HG03108 (cell line): ENCODE measurements around the gene COPS3.

ENCODE experiments used
- ATAC-seq: cut with Tn5 transposase; IDR thresholded peaks from one replicate; pipeline ENCODE4 v1.9.1; 2021; ENCODE audit warnings: moderate library complexity; ENCODE audit not compliant: unreplicated experiment

COPS3 gene

DNA sequence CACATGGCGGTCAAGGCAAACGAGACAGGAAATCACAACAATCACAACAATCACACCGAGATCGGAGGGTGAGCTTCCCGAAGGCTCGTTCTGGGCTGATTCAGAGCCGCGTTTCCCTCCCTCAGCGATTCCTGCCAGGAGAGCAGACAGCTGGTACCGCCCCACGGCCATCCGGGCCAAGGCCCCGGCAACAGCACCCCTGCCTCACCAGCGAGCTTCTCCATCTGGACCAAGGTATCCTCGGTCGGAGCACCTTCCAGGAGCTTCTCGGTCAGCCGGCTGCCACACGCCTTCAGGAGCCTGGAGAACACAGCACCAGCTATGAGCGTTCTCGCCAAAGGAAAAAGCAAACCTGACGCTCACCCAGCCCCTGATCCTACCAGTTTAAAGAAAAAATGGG lies 59.7 kb downstream of the COPS3 start:
- no peak for ATAC-seq

DNA sequence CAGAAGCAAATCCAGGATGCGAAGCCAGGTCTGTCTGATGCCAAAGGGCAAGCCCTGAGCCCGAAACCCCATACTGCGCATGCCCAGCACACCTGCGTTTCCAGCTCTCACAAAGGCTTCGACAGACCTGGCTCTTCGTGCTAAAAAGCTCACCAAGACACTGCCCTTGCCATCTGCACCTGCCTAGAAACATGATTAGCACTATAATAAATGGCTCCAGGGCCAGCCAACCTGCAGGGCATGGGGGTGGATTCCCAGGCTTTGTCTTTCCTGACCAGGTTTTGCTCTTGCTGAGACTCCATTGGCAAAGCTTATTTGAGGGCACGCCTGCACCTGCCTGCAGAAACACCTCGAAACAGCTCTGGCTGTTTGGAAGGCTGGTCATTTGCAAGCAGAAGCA lies 60.5 kb downstream of the COPS3 start:
- ATAC-seq: no peak

DNA sequence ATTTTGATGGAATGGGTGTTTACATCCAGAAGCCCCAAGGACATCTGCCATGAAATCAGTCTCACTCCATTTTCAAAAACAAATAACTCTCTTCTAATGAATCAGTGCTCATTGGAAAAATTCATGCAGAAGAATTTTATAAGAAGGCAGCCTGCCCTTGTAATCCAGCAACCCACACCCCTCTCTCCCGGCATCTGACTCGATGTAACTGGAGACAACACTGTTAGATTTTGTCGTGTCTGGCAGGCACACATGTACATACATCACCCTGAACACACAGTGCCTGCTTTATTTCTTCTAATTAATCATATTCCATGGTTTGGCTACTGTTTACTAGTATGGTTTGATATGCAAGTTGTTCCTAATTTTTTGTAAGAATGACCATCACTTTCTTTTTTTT lies 63.1 kb downstream of the COPS3 start:
- ATAC-seq: no peak

DNA sequence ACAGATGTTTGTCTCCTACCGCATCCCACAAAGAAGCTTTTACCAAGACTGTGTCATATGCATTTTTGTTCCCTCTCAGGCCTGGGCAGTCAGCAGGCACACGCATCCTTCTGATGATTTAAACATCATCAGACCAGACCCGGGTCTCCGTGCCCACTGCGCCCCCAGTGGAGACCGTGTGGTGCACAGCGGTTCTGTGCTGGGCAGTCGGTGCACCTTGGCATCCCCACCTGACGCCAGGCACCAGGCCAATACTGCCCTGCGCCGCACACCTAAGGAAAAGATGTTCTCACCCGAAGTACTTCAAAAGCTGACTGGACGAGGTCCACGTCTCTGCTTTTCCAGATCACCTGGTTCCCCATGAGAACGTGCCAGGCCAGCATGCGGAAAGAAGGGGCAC lies 64.3 kb downstream of the COPS3 start:
- no peak for ATAC-seq

DNA sequence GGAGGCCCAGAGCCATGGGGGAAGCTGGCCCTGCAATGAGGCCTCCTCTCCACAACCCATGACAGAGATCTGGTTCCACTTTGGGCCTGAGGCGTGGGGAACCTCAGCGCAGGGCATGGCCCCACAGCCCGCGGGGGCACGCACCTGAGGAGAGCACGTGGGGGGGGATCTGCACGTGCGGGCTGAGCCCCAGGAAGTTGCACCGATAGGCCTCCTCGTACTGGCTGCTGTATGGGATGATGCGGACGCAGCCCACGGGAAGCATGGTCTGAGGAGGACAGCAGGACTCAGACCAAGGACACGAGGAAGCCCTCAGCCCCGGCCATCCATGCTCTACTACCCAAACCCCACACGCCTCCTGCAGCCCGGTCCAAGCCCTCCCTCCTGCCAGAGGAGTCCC lies 64.8 kb downstream of the COPS3 start:
- ATAC-seq: no peak

DNA sequence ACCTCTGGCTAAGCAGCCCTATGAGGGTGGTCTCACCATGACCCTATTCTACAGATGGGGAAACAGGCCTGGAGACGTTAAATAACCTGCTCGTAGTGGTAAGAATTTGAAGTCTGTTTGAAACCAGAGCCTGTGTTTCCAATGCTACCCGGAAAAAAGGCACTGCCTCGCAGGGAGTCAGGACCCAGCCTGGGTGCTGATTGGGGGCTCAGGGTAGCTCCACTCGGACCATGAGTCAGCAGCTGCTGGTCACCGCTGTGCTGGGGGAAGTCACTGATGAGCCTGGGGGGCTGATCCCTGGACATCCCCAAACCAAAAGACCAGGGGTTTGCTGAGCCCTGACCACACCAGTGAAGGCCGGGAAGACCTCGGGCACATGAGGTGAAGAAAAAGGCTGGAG lies 65.5 kb downstream of the COPS3 start:
- ATAC-seq: no peak

DNA sequence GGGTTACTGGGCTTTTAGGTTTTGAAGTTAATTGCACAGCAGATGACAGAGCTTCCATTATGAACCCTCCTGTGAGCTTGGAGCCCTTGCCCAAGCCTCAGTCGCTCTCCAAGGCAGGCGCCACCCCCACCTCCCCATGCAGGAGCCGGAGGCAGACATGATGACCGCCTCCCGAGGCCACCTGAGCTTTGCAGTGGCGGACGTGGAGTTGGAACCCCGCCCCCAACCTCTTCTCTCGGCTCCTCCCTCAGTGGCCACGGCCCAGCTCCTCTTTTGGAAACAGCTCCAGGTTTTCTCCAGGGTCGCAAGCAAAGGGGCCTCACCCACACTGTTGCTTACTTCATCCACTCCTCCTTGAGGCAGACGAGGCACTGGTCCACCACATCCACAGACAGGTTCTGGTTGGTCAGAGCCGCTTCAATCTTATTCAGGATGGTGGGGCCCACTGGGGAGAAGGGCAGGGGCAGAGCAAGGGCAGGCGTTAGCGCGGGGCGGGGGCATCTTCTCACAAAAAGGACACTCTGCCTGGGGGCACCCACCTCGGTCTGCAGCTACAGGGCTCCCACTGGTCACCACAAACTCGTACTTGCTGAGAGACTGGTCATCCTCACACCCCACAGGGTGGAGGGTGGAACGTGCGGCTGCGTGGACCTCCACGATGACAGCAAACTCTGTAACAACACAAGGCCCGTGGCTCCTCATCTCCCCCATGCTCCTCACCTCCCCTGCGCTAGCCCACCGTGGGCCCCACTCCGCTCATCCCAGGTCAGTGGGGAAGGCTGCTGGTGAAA lies 66.2 kb downstream of the COPS3 start:
- ATAC-seq: no peak

DNA sequence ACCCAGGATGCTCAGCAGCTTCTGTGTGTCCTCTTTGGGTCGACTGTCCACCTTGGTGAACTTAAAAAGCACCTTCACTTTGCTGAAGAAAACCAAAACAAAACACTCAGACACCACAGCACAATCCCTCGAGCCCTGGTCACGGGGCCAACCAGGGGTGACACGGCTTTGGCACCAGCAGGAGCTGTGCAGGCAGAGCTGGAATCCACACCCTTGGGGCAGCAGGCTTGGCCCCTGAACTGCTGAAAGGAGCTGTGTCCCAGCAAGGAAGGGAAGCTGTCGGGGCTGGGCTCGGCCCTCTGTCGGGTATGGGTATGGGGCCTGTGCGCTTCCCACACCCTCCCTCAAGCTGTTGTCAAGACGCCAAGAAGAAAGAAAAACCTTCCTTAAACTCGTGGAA lies 67.3 kb downstream of the COPS3 start:
- no peak for ATAC-seq

DNA sequence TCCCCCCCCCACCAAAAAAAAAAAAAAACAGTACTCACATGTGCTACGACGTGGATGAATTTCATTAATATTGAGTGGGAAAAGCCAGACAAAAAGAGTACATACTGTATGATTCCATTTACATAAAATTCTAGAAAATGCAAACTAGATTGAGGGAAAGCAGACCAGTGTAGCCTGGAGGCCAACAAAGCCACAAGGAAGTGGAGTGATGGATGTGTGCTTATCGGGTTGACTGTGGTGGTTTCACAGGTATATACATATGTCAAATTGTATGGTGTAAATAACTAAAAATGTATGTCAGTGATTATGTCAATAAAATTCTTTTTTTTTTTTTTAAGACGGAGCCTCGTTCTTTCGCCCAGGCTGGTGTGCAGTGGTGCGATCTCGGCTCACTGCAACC lies 73.0 kb downstream of the COPS3 start:
- ATAC-seq: no peak

DNA sequence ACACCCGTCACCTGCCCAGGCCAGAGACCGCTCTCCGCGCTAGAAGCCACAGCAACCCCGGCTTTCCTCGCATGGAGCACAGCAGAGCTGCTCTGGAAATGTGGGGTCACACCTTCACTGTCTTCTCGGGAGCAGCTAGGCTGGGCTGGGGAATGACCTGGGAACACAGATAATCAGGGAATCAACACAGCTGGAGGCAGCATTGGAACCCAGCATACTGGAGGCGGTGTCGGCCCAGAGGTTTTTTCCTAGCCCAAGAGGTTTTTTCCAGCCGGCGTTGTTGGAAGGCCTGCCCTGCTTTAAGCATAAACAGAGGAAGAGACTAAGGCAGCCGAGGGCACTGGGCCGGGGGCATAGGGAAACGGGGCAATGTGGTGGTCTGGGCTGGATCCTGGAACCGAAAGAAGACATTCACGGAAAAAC lies 74.1 kb downstream of the COPS3 start:
- no peak for ATAC-seq

DNA sequence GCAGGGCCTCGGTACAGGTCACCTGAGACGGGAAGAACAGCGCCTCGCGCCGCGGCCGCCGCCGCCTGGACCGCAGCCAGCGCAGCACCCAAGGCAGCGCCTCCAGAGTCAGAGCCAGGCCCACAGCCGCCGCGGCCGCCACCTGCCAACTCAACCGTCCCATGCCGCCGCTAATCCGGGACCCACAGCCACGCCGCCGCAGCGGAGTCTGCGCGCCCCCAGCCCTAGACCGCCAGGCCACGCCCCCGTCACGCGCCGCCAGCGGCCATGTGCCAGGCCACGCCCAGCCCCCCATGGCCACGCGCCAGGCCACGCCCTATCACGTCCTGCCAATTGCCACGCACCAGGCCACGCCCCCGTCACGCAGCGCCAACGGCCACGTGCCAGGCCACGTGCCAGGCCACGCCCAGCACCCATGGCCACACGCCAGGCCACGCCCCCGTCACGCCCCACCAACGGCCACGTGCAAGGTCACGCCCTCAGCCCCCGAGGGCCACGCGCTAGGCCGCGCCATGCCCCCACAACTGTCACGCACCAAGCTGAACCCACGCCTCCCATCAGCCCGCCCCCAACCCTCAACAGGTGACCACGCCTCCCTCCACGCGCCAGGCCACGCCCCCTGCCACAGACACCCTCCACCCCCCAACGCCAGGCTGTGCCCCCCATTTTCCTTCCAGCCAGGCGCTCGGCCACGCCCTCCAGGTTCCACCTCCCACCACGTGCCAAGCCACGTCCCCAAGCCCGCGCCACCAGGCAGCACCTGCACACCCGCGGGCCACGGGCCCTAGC lies 74.7 kb downstream of the COPS3 start, which contains the start of gene PLD6:
Gene PLD6 (minus strand): TSS at position 210 of the 789 bp plus-strand sequence. CDS start 47 bp downstream, at position 163.
- ATAC-seq: peak; percentile 47

DNA sequence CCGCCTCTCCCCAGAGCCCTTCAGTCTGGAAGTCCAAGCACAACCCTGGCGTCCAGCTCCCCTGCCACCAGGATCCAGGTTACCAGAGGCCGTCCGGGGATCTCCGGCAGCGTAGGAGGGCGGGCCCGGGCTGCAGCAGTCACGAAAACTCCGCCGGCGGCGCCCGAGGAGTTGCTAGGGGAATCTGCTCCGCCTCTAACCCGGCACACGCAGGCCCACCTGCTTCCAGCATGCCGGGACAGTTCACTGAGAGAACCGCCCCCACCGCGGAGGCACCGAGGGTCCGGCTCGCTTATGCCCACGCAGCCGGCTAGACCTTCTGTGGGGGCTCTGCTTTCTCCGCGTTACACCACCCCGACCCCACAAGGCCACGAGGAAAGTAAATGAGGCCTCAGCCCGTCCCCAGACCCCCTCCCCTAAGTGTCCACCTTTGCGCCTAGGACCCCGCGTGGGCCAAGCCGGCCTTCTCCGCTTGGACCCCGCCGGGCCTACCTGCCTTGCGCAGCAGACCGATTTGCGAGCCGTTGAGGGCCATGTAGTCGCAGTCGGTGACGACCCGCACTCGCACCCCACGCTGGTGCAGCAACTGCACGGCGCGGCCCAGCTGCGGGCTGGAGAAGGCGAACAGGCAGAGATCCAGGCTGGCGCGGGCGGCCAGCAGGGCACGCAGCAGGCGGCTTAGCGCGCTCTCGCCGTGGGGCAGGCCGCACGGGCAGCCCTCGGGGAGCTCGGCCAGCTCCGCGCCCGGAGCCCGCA lies 75.5 kb downstream of the COPS3 start:
- peak; percentile 49 for ATAC-seq

DNA sequence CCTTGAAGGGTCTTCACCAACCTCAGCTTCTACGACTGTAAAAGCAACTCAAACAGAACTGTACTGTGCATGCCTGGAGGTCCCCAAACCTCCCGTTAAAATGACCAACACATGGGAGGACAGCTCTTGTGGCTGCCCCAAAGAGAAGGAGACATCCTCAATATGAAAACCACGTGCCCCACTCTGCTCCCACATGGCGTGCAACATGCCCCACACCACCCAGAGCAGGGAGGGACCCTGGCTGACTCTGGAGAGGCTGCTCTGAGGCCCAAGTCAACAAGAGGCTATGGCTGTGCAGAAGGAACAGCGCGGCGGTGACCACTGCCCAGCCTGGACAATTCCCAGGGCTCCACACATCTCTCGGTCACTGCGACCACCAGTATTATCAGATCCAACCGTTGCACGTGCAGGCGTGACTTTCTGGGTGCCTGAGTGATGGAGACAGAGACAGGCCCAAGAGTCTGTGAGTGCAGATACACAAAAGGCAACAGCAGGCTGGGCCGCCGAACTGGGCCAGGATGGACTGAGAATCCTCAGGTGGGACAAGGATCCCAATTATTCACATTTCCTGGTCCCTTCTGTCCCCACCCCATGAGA lies 76.3 kb downstream of the COPS3 start:
- no peak for ATAC-seq

DNA sequence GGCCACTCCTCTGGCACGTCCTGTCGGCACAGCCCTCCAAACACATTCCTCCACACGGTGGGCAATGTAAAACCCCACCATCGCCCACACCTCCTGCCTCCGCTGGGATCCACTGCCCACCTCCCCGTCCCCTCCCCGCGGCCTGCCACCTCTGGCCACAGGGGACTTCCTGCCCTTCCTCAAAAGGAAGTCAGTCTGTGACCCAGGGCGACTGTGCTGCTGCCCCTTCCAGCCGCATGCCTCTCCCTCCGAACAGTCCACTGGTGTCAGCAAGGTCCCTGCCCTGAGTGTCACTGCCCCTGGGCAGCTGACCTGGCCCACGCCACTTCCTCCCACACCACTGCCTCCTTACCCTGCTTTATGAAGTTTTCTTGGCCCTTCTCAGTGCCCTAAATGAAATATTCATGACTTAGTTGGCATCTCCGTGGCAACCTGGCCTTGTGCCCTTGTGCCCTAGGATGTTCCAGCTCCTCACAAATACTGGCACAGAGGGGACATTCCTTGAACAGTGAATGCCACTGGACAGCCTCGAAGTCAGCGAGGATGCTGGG lies 76.9 kb downstream of the COPS3 start:
- no peak for ATAC-seq

DNA sequence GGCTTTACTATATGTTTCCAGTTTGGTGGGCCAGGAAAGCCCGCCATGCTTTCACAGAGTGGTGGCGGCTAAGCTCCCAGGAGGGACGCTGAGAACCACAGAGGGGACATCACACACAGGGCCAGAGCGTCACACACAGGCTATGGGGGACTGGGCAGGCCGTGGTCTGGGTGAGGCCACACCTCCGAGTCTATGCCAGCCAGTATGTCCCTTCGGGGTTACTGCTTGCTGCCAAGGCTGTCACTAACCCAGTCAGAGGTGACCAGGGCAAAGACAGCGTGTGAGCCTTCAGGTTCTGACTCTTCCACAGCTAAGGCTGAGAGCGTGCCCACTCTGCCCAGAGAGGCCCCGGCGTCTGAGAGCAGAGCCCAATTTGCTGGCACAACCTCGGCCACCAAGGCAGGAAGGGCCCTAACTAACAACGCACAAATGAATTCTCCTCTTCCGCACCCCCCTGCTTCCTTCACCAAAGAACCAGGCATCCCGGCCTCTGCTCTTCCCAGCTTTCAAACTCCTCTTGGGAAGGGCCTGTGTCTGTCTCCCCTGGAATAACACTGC lies 77.8 kb downstream of the COPS3 start:
- ATAC-seq: no peak

DNA sequence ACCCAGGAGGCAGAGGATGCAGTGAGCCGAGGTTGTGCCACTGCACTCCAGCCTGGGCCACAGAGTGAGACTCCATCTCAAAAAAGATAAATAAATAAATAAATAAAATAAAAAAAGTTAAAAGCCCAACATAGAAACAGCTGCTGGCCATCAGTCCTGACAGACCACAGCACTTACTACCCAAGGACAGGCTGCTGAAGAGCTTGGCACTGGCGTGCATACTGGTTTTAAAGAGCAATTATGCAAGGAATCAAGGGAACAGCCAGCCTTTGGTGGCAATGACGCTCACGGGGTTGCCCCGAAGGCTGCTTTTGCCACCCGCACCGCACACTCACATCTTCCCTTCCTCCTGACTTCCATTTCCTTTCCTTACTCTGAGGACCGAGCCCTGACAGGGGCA lies 79.1 kb downstream of the COPS3 start:
- ATAC-seq: no peak

DNA sequence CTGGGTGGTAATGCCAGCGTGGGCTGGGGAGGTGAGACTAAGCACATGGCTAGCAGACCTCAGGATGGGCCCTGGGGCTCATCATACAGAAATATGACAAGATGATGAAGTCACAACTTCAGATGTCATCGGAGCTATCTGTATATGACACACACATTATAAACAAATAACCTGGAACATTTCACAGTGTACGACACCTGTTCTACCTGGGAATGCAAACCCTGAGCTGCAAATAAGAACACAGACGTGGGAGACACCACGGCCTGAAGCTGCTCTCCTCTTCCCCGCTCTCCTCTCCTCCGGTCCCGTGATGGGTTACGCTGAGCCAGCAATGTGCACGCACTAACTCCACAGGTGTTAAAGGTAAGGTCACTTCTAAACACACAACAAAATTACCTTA lies 79.8 kb downstream of the COPS3 start:
- ATAC-seq: no peak

DNA sequence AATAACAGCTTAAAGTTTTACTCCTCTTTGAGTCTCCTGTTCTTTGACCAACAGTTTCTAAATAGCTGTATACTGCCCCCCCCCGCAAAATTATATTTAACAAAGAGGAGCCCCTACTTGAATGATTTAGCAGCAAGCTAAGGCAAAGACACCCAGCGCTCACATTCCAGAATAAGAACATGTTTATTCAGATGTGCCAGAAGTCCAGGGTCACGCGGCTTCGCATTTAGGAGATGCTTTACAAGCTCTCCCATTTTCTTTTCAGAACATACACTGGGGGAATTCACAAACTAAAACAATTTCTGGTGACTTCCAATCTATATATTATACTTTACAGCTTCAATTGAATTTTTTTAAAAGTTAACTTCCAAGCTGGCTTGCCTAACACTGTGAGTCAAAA lies 80.2 kb downstream of the COPS3 start:
- no peak for ATAC-seq

DNA sequence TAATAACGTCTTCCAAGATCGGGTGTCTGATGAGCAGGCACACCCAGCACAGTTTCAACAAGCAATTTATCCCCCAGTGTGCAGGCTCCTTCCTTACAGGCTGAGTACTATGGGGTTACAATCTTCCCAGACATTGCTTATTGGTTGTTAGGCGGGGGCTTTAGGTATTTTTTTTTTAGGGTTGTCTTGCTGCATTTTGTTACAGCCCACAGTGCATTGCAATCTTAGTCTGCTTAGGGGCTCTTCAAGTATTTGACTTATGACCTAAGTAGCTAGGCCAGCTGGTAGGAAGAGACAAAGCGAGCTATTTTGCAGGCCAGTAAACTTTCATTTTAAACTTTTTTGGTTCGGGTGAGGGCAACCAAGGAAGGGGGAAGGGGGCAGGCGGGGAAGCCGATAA lies 80.7 kb downstream of the COPS3 start:
- no peak for ATAC-seq

DNA sequence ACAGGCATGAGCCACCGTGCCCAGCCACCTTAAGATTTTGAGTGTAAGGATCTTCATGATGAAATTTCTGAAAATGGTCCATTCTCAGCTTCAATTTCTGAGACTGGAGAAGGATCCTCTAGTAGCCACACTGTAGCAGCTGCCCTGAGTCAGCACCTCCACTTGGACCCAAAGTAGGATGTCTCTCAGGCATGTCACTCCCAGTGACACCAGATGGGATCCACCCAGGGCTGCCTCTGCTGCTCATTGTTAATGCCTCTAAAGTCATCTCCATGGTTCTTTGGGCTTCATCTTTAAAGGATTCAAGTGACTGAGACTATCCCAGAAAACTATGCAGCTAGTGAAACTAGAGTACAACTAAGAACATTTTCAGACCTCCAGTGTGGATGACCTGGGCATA lies 82.8 kb downstream of the COPS3 start:
- ATAC-seq: no peak

DNA sequence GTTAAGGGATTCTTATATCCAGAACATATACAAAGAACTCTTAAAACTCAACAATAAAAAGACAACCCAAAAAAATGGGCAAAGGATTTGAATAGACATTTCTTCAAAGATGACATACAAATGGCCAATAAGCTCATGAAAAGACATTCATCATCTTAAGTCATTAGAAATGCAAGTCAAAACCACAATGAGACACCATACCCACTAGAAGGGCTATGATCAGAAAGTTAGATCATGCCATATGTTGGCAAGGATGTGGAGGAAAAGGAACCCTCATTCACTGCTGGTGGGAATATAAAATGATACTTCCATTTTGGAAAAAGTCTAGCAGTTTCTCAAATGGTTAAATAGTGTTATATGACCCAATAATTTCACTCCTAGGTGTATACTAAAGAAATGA lies 84.3 kb downstream of the COPS3 start:
- ATAC-seq: no peak
